Measurements from ENCODE around the gene KRT72.

Gene KRT72

DNA sequence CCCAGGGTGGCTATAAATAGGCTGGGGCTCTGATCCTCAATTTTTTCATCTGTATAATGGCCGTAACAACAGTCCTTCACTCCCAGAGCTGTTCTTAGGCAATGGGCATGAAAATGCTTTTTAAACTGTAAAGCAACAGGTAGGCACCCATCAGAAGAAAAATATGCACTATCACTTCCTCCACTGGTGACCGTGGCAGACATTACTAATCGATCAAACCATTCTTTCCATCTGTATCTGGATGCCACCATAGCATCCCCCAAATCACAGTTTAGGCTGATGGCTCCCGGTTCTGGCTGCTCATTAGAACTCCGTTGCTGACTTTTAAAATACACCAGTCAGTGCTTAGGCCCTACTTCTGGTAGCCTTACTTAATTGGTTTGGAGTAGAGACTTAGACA is 59.6 kb downstream of the KRT72 start:
- DNase-seq (ENCODE audit: low read depth) = no peak

DNA sequence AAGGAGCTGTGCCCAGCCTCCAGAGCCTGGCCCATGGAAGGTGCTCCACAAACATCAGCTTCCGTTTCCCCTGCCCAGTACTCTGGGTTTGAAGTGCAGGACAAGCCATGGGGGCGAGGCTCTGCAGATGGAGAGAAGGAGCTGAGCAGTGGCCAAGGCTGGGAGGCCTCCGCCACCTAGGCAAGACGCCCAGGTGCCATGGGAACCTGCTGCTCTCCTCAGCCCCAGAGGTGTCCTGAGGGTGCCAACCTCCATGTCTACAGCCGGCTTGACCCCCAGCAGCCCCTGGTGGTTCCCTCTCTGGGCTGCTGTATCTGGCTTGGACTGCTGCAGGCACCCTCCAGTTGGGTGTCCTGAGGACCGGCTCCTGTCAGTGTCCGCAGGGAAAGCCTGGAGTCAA is 60.7 kb downstream of the KRT72 start:
- no peak for DNase-seq (ENCODE audit: low read depth)

DNA sequence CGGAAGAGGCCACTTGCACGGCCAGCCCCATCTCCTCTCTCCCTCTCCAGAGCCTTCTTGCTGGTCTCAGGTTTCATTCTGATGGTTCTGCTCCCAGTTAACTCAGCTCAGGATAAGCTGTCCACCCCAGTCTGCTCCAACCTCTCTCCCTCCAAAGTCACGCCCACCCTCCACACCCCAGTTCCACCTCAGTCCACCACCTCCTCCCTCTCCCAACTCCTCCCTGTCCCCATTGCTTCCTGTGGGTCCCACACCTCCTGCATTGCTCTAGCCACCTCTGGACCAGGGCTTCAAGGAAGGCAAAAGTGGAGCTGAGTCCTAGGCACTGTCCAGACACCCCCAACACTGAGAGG is 61.5 kb downstream of the KRT72 start:
- DNase-seq (ENCODE audit: low read depth) = no peak

DNA sequence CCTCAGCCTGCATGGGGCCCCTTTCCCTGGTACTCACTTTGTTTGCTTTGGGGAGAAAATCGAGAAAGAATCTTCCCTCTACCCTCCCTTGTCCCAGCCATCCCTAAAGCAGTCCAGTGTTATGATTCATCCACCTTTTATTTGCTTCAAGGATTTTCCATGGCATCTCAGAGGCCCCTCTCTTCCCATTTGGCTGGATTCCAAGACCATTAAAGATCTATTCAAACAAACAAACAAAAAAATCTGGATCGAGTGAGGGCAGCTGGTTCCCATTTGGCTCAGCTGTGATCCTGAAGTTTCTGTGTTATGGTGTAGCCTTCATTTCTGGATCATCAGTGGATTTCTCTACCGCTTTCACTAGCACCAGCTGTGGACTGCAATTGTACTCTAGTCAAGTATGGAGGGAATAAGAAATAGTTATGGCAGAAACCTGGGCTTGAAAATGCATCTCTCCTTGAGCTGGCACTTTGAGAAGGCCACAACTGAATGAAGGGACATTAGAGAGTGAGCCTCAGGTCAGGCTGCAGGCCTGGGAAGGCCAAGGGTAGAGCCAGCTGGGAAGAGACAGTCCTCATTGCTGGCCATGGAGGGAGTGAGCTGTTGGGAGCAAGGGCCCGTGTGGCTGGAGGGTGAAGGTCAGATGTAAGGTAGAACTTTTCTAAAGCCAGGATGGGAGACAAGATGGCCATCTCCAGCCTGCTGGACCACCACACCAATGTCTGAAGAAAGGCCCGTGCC is 62.0 kb downstream of the KRT72 start:
- no peak for DNase-seq (ENCODE audit: low read depth)

DNA sequence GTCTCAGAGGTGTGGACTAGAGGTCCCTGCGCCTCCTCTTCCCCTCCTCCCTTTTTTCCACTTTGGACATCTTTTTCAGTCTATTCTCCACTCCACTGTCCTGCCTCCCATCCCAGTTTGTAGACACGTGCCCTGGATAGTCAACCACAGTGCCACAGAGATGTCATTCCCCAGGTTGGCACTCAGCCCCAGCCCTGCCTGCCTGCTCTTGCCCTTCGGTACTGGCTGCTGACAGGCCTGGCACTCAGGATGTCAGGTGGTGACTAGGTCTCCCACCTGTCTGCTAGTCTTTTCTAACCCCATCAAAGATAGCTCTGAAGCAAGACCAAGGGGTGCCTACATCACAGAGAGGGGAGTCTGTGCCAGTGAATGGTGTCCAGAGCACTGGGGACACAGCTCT is 64.2 kb downstream of the KRT72 start:
- no peak for DNase-seq (ENCODE audit: low read depth)

All from stimulated activated CD4-positive, alpha-beta T cell treated with anti-CD3 and anti-CD28 coated beads, Interleukin-2, amount 100 ng/mL, for 4 hours (primary cell).